Gastroesophageal sphincter (tissue), 3 donors: ENCODE results near the gene EXOC6B.

Source experiments
- CTCF ChIP-seq, 4 experiments: fragments of 200-600 bp in 2 of 4; fragments of 450-650 bp in 2 of 4; sonication (generic) in 1 of 4; IDR thresholded peaks; one replicate each; pipeline ENCODE4 v1.5.1; 2017 to 2019; ENCODE audit warnings: antibody characterized with exemption in 4 of 4, mild to moderate bottlenecking in 2 of 4, moderate library complexity in 2 of 4
- EP300 ChIP-seq: sonication (generic); formaldehyde crosslinking; IDR thresholded peaks from one replicate; pipeline ENCODE4 v1.6.1; 2017; ENCODE audit warnings: antibody characterized with exemption, mild to moderate bottlenecking
- POLR2A ChIP-seq, 2 donors: fragments of 450-650 bp; IDR thresholded peaks; one replicate each; pipeline ENCODE4 v1.6.1; 2017; ENCODE audit warnings: antibody characterized with exemption in 2 of 2, mild to moderate bottlenecking in 2 of 2, moderate library complexity in 1 of 2
- POLR2AphosphoS5 ChIP-seq: sonication (generic); formaldehyde crosslinking; IDR thresholded peaks from one replicate; pipeline ENCODE4 v1.6.1; 2017; ENCODE audit warnings: antibody characterized with exemption

- no peak for TF ChIP-seq CTCF (IDR thresholded peaks at IDR 0.05)
- TF ChIP-seq POLR2AphosphoS5: no peak
- TF ChIP-seq POLR2A (IDR thresholded peaks at IDR 0.05): no peak
- no peak for TF ChIP-seq EP300
These were observed 613.9 kb downstream of the EXOC6B start for GRCh38 chr2:72211777-72212485.
